B cell (primary cell): ENCODE results near the gene ZNF408. TPM values are rescaled to one million over a fixed set of nuclear protein-coding genes. Genes with fewer than 3 reads are reported as not detected.

ENCODE experiments used
- ATAC-seq: fragments of 200-7000 bp; cut with Tn5 transposase; one replicate; pipeline ENCODE4 v1.10.0; 2021; ENCODE audit warnings: low read depth, mild to moderate bottlenecking, moderate number of reproducible peaks, moderate library complexity
- CTCF ChIA-PET: fragments of 350-600 bp; sonication (Branson Sonifier 250); formaldehyde crosslinking; loops from one replicate; lab custom pipeline; 2021; ENCODE audit warnings: antibody characterized with exemption, inconsistent platforms; lab: Charles Lee
- POLR2A ChIA-PET: fragments of 350-600 bp; sonication (Branson Sonifier 250); formaldehyde crosslinking; loops from one replicate; lab custom pipeline; 2021; ENCODE audit warnings: antibody characterized with exemption; lab: Charles Lee
- DNase-seq: peaks from one replicate; pipeline ENCODE4 v3.0.0; 2013
- H2AFZ ChIP-seq: 2 replicates; pipeline ENCODE4 v1.6.1; 2012; ENCODE audit warnings: mild to moderate bottlenecking, low read depth, low read length; ENCODE audit not compliant: insufficient read depth, poor library complexity, severe bottlenecking
- H3K27ac ChIP-seq, 2 donors: 1 replicate in 1 of 2; 2 replicates in 1 of 2; pipeline ENCODE4 v1.5.1; 2012 to 2013; ENCODE audit warnings: low read length in 2 of 2, mild to moderate bottlenecking in 2 of 2, moderate library complexity in 1 of 2
- H3K27me3 ChIP-seq, 4 experiments: fragments of 200-600 bp in 1 of 4; sonication (generic) in 1 of 4; replicated peaks in 1 of 4; 1 replicate in 2 of 4; 2 replicates in 2 of 4; pipeline versions ENCODE4 v1.6.1 to v1.7.0; 2013 to 2016; ENCODE audit warnings: low read length in 3 of 4, mild to moderate bottlenecking in 2 of 4, mixed read lengths in 1 of 4, moderate library complexity in 1 of 4; ENCODE audit not compliant: insufficient read depth in 4 of 4, control insufficient read depth in 3 of 4; ENCODE audit errors: control extremely low read depth in 1 of 4
- H3K36me3 ChIP-seq, 2 experiments: replicated peaks in 1 of 2; 1 replicate in 1 of 2; 2 replicates in 1 of 2; pipeline versions ENCODE4 v1.6.1 to v1.7.1; 2013; ENCODE audit warnings: low read length in 1 of 2; ENCODE audit not compliant: insufficient read depth in 2 of 2, control insufficient read depth in 1 of 2; ENCODE audit errors: control extremely low read depth in 1 of 2, extremely low read depth in 1 of 2
- H3K4me1 ChIP-seq, 2 donors: fragments of 200-600 bp in 1 of 2; sonication (generic) in 1 of 2; 1 replicate in 1 of 2; 2 replicates in 1 of 2; pipeline versions ENCODE4 v1.5.1 to v1.6.1; 2013 to 2017; ENCODE audit warnings: low read length in 2 of 2; ENCODE audit not compliant: control insufficient read depth in 2 of 2, insufficient read depth in 2 of 2
- H3K4me2 ChIP-seq: replicated peaks from 2 replicates; pipeline ENCODE3; 2012; ENCODE audit warnings: mild to moderate bottlenecking, low read depth, low read length; ENCODE audit not compliant: poor library complexity, severe bottlenecking
- H3K4me3 ChIP-seq, 5 experiments: fragments of 200-600 bp in 1 of 5; sonication (generic) in 1 of 5; 1 replicate in 3 of 5; 2 replicates in 2 of 5; pipeline versions ENCODE4 v1.5.1 to v1.7.0; 2011 to 2016; ENCODE audit warnings: low read length in 4 of 5, mild to moderate bottlenecking in 4 of 5, low read depth in 2 of 5, control low read depth in 1 of 5, moderate library complexity in 1 of 5; ENCODE audit not compliant: insufficient read depth in 1 of 5; ENCODE audit errors: control extremely low read depth in 1 of 5, extremely low read depth in 1 of 5
- H3K79me2 ChIP-seq: fragments of 200-600 bp; sonication (generic); one replicate; pipeline ENCODE4 v1.6.0; 2016; ENCODE audit warnings: low read length; ENCODE audit not compliant: control insufficient read depth, insufficient read depth
- H3K9ac ChIP-seq: fragments of 200-600 bp; sonication (generic); 2 replicates; pipeline ENCODE4 v1.6.1; 2017; ENCODE audit warnings: mild to moderate bottlenecking, low read length, moderate library complexity
- H3K9me3 ChIP-seq, 3 donors: one replicate each; pipeline versions ENCODE4 v1.6.1 to v1.7.1; 2013; ENCODE audit warnings: low read length in 2 of 3; ENCODE audit not compliant: control insufficient read depth in 2 of 3, insufficient read depth in 1 of 3; ENCODE audit errors: control extremely low read depth in 1 of 3
- H4K20me1 ChIP-seq: 2 replicates; pipeline ENCODE4 v1.6.0; 2012; ENCODE audit warnings: mild to moderate bottlenecking, low read length; ENCODE audit not compliant: insufficient read depth, control insufficient read depth, poor library complexity, severe bottlenecking
- H3K27ac Mint-ChIP-seq: one replicate; pipeline ENCODE4 v1.8.0; 2021; ENCODE audit warnings: mixed read lengths
- H3K27me3 Mint-ChIP-seq: one replicate; pipeline ENCODE4 v1.8.0; 2021; ENCODE audit warnings: mixed read lengths
- H3K4me1 Mint-ChIP-seq: one replicate; pipeline ENCODE4 v1.8.0; 2021; ENCODE audit warnings: mixed read lengths
- H3K4me3 Mint-ChIP-seq: one replicate; pipeline ENCODE4 v1.8.0; 2021; ENCODE audit warnings: mixed read lengths
- H3K9me3 Mint-ChIP-seq: one replicate; pipeline ENCODE4 v1.8.0; 2022; ENCODE audit warnings: mixed read lengths; ENCODE audit not compliant: insufficient read depth
- EZH2 ChIP-seq: IDR thresholded peaks from 2 replicates; pipeline ENCODE4 v1.6.1; 2012; ENCODE audit warnings: borderline replicate concordance, low read depth, mild to moderate bottlenecking, moderate library complexity, low read length; ENCODE audit not compliant: insufficient read depth, poor library complexity, severe bottlenecking
- WGBS: methylation state at CpG from one replicate; pipeline ENCODE4 v1.1.5; 2013; ENCODE audit warnings: missing lambda C conversion rate; ENCODE audit not compliant: insufficient coverage; 5-methylcytosine and 5-hydroxymethylcytosine counted together
- intact Hi-C: fragments of 100-400 bp; cut with micrococcal nuclease; formaldehyde crosslinking; loops from one replicate; pipeline ENCODE4 v1.10.0; 2022
- polyA plus RNA-seq: library from polyadenylated mRNA; depleted of rRNA; stranded (reverse); fragments of >200 nt; gene quantifications from 2 replicates; pipeline ENCODE4 v1.2.3, GENCODE V29; 2012
- total RNA-seq, 2 donors: library from RNA; stranded (reverse); fragments of 120-200 nt in 1 of 2; gene quantifications; 1 replicate in 1 of 2; 2 replicates in 1 of 2; pipeline versions ENCODE4 v1.2.3 to v1.2.4, GENCODE V29; 2013 to 2022
- TF ChIP-seq, protein P1 (sequence below): fragments of 200-600 bp; IDR thresholded peaks from one replicate; pipeline ENCODE4 v1.8.0; 2022; ENCODE audit warnings: antibody characterized with exemption, mild to moderate bottlenecking

ZNF408 gene
- total and polyA plus RNA-seq, 2 donors (not counting 1 experiment from before 2014, with no cell fraction given): 8.3 to 22.3 TPM

DNA sequence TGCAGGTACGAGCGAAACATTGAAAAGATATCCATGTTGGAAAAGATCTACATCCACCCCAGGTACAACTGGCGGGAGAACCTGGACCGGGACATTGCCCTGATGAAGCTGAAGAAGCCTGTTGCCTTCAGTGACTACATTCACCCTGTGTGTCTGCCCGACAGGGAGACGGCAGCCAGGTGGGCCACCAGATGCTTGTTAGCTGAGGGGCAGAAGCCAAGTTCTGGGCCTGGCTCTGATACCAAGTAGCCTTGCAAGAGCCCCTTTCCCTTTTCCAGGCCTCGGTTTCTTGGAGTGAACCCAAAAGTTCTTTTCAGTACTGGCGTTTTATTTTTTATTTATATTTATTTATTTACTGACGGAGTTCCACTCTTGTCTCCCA is 27.8 kb downstream of the ZNF408 start:
- Histone ChIP-seq H4K20me1 (no peaks in the 10 kb centered on the region), H3K79me2 (no peaks in the 10 kb centered on the region), H3K4me1 (no peaks in the 10 kb centered on the region), H3K27ac (no peak overlapping the region), H3K27me3 (no peaks in the 10 kb centered on the region), H2AFZ (no peak overlapping the region), H3K9ac (no peak overlapping the region), H3K9me3 (no peaks in the 10 kb centered on the region), H3K4me2 (no peak overlapping the region), H3K4me3 (no peak overlapping the region), H3K36me3 (no peaks in the 10 kb centered on the region)
- ChIA-PET CTCF (no interaction called here), POLR2A (no interaction called here)
- TF ChIP-seq, protein P1, sequence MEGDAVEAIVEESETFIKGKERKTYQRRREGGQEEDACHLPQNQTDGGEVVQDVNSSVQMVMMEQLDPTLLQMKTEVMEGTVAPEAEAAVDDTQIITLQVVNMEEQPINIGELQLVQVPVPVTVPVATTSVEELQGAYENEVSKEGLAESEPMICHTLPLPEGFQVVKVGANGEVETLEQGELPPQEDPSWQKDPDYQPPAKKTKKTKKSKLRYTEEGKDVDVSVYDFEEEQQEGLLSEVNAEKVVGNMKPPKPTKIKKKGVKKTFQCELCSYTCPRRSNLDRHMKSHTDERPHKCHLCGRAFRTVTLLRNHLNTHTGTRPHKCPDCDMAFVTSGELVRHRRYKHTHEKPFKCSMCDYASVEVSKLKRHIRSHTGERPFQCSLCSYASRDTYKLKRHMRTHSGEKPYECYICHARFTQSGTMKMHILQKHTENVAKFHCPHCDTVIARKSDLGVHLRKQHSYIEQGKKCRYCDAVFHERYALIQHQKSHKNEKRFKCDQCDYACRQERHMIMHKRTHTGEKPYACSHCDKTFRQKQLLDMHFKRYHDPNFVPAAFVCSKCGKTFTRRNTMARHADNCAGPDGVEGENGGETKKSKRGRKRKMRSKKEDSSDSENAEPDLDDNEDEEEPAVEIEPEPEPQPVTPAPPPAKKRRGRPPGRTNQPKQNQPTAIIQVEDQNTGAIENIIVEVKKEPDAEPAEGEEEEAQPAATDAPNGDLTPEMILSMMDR: no peak
- TF ChIP-seq EZH2: no peak
- 94% methylated on average over 6 of the region's 9 CpGs for WGBS
- H3K9me3 Mint-ChIP-seq: no peaks in the 10 kb centered on the region
- H3K27me3 Mint-ChIP-seq: no peaks in the 10 kb centered on the region
- no peak overlapping the region for H3K4me3 Mint-ChIP-seq
- no peaks in the 10 kb centered on the region for H3K4me1 Mint-ChIP-seq
- intact Hi-C loops: no loop called here
- no peak overlapping the region for H3K27ac Mint-ChIP-seq
- DNase-seq (no peak), ATAC-seq (no peak)

DNA sequence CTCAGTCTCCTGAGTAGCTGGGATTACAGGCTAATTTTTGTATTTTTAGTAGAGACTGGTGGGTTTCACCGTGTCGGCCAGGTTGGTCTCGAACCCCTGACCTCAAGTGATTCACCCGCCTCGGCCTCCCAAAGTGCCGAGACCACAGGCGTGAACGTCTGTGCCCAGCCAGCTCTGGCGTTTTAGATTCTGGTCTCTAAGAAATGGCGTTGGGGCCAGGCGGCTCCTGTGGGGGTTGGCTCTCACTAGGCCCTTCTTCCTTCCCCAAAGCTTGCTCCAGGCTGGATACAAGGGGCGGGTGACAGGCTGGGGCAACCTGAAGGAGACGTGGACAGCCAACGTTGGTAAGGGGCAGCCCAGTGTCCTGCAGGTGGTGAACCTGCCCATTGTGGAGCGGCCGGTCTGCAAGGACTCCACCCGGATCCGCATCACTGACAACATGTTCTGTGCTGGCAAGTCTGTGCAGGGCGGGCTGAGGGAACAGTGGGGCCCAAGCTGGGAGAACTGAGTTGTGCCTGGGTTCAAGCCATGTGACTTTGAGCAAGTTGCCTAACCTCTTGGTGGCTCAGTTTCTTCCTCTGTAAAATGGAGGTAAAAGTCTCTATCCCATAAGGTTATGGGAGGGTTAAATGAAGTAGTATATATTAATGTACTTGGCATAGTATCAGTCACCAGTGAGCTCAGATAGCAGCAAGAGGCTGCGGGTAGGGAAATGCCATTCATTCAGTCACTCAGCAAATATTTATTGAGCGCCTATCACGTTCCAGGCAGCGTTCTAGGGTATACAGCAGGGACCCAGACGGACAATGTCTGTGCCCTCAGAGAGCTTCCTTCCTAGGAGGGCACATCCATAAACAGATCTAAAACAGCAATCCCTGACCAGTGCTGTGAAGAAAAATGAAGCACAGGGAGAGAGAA is 28.5 kb downstream of the ZNF408 start:
- Mint-ChIP-seq H3K4me1 (no peaks in the 10 kb centered on the region), H3K27ac (no peak overlapping the region), H3K4me3 (no peak overlapping the region), H3K9me3 (no peaks in the 10 kb centered on the region), H3K27me3 (no peaks in the 10 kb centered on the region)
- no peak overlapping the region for H2AFZ ChIP-seq
- 93% methylated on average over 21 of the region's 24 CpGs for WGBS
- no peaks in the 10 kb centered on the region for H3K27me3 ChIP-seq
- H3K4me3 ChIP-seq: no peak overlapping the region
- intact Hi-C loops: no loop called here
- H3K79me2 ChIP-seq: no peaks in the 10 kb centered on the region
- ATAC-seq (no peak), DNase-seq (no peak)
- no peaks in the 10 kb centered on the region for H3K36me3 ChIP-seq
- H4K20me1 ChIP-seq: no peaks in the 10 kb centered on the region
- ChIA-PET POLR2A (no interaction called here), CTCF (no interaction called here)
- no peaks in the 10 kb centered on the region for H3K9me3 ChIP-seq
- no peak overlapping the region for H3K27ac ChIP-seq
- no peak overlapping the region for H3K9ac ChIP-seq
- H3K4me1 ChIP-seq: no peaks in the 10 kb centered on the region
- TF ChIP-seq EZH2: no peak
- TF ChIP-seq, protein P1: no peak
- no peak overlapping the region for H3K4me2 ChIP-seq
